ENCODE results near the gene SLC17A1. TPM values are rescaled to one million over a fixed set of nuclear protein-coding genes. Genes with fewer than 3 reads are reported as not detected.

Gene SLC17A1
- total and polyA plus RNA-seq, 10 of the 15 experiments (the other 5 are each of a cell fraction or from before 2014, with no cell fraction given): not detected

DNA sequence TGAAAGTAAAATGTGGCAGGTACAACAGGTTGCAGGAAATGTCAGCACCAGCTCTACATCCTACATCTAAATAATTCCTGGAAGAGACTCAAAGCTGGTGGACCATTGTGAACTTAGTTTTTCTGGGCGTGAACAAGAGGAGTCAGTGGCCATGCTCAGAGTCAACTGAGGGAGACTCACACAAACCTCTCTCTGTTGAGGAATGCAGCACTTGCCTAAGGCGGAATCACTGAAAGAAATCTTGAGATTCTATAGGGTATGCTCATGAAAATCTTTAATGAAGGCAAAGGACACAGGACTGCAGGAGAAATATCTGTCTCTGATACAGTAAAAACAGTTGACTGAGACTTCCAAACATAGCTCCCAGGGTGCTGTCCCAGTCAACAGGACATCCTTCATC is 54.8 kb downstream of the SLC17A1 start:
- Histone ChIP-seq H3K79me2 (ENCODE audit: control insufficient read depth, insufficient read depth, low read length) (no peaks in the 10 kb centered on the region), H3K4me1 (ENCODE audit: control insufficient read depth, insufficient read depth, low read length) (no peaks in the 10 kb centered on the region), H3K9me3 (replicated peaks; ENCODE audit: control insufficient read depth, insufficient read depth, low read length) (no peaks in the 10 kb centered on the region), H3K36me3 (ENCODE audit: control insufficient read depth in 2 of 2, insufficient read depth in 2 of 2, low read length in 1 of 2) (no peaks in the 10 kb centered on the region), H2AFZ (ENCODE audit: control insufficient read depth, low read depth, low read length) (no peak overlapping the region), H3K27me3 (replicated peaks in 1 of 2; ENCODE audit: control insufficient read depth in 2 of 2, insufficient read depth in 2 of 2, low read length in 1 of 2) (peaks cover 0 to 3% of the 10 kb centered on the region in 2 experiments; a peak in 2 of 4 replicates), H3K4me3 (no peak overlapping the region), H3K4me2 (ENCODE audit: control insufficient read depth, insufficient read depth) (no peak overlapping the region), H4K20me1 (ENCODE audit: control insufficient read depth, insufficient read depth) (no peaks in the 10 kb centered on the region), H3K27ac (ENCODE audit: control insufficient read depth, insufficient read depth) (no peak overlapping the region), H3K9ac (ENCODE audit: control insufficient read depth, insufficient read depth, low read length) (no peak overlapping the region)
- ChIA-PET SMC1A (ENCODE audit: uncharacterized antibody, unreplicated experiment) (no interaction called here), POLR2A (no interaction called here), CTCF (no interaction called here), RAD21 (ENCODE audit: unreplicated experiment) (no interaction called here)
- no peak for FAIRE-seq
- 38% methylated on average over 2 of the region's 2 CpGs for WGBS (ENCODE audit: insufficient coverage, insufficient replicate concordance, low lambda C conversion rate, missing lambda C conversion rate)
- no peak for ATAC-seq
- TF ChIP-seq IKZF1 (conservative IDR thresholded peaks at IDR 0.05): no peak
- TF ChIP-seq NR2C1 (IDR thresholded peaks at IDR 0.05): no peak
- TF ChIP-seq, protein P1, sequence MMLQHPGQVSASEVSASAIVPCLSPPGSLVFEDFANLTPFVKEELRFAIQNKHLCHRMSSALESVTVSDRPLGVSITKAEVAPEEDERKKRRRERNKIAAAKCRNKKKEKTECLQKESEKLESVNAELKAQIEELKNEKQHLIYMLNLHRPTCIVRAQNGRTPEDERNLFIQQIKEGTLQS (IDR thresholded peaks at IDR 0.05; ENCODE audit: borderline replicate concordance, extremely low read depth, low read depth, low read length): no peak
- TF ChIP-seq GATAD2B (conservative IDR thresholded peaks at IDR 0.05; ENCODE audit: low read depth): no peak
- TF ChIP-seq, protein P2, sequence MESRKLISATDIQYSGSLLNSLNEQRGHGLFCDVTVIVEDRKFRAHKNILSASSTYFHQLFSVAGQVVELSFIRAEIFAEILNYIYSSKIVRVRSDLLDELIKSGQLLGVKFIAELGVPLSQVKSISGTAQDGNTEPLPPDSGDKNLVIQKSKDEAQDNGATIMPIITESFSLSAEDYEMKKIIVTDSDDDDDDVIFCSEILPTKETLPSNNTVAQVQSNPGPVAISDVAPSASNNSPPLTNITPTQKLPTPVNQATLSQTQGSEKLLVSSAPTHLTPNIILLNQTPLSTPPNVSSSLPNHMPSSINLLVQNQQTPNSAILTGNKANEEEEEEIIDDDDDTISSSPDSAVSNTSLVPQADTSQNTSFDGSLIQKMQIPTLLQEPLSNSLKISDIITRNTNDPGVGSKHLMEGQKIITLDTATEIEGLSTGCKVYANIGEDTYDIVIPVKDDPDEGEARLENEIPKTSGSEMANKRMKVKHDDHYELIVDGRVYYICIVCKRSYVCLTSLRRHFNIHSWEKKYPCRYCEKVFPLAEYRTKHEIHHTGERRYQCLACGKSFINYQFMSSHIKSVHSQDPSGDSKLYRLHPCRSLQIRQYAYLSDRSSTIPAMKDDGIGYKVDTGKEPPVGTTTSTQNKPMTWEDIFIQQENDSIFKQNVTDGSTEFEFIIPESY (IDR thresholded peaks at IDR 0.05): no peak
- no peak for TF ChIP-seq PAX5 (IDR thresholded peaks at IDR 0.05; ENCODE audit: borderline replicate concordance, low read depth, low read length)
- TF ChIP-seq, protein P3, sequence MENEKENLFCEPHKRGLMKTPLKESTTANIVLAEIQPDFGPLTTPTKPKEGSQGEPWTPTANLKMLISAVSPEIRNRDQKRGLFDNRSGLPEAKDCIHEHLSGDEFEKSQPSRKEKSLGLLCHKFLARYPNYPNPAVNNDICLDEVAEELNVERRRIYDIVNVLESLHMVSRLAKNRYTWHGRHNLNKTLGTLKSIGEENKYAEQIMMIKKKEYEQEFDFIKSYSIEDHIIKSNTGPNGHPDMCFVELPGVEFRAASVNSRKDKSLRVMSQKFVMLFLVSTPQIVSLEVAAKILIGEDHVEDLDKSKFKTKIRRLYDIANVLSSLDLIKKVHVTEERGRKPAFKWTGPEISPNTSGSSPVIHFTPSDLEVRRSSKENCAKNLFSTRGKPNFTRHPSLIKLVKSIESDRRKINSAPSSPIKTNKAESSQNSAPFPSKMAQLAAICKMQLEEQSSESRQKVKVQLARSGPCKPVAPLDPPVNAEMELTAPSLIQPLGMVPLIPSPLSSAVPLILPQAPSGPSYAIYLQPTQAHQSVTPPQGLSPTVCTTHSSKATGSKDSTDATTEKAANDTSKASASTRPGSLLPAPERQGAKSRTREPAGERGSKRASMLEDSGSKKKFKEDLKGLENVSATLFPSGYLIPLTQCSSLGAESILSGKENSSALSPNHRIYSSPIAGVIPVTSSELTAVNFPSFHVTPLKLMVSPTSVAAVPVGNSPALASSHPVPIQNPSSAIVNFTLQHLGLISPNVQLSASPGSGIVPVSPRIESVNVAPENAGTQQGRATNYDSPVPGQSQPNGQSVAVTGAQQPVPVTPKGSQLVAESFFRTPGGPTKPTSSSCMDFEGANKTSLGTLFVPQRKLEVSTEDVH (IDR thresholded peaks at IDR 0.05; ENCODE audit: low read depth, partially characterized antibody): no peak
- no peak for TF ChIP-seq TCF12 (IDR thresholded peaks at IDR 0.05; ENCODE audit: low read depth, low read length)
- no peak for TF ChIP-seq SREBF2 (IDR thresholded peaks at IDR 0.05; ENCODE audit: low read length)
- TF ChIP-seq BACH1 (IDR thresholded peaks at IDR 0.05; ENCODE audit: borderline replicate concordance): no peak
- no peak for TF ChIP-seq ATF7 (IDR thresholded peaks at IDR 0.05; ENCODE audit: low read depth)
- no peak for TF ChIP-seq ESRRA (IDR thresholded peaks at IDR 0.05; ENCODE audit: low read length)
- no peak for TF ChIP-seq CBFB (IDR thresholded peaks at IDR 0.05; ENCODE audit: low read depth)
- TF ChIP-seq TARDBP (IDR thresholded peaks at IDR 0.05; ENCODE audit: borderline replicate concordance): no peak
- TF ChIP-seq ETV6 (conservative IDR thresholded peaks at IDR 0.05 in 1 of 2, IDR thresholded peaks at IDR 0.05 in 1 of 2; ENCODE audit: borderline replicate concordance in 1 of 2, low read depth in 1 of 2): no peak
- TF ChIP-seq TAF1 (IDR thresholded peaks at IDR 0.05; ENCODE audit: borderline replicate concordance, low read depth, low read length): no peak
- TF ChIP-seq, protein P4, sequence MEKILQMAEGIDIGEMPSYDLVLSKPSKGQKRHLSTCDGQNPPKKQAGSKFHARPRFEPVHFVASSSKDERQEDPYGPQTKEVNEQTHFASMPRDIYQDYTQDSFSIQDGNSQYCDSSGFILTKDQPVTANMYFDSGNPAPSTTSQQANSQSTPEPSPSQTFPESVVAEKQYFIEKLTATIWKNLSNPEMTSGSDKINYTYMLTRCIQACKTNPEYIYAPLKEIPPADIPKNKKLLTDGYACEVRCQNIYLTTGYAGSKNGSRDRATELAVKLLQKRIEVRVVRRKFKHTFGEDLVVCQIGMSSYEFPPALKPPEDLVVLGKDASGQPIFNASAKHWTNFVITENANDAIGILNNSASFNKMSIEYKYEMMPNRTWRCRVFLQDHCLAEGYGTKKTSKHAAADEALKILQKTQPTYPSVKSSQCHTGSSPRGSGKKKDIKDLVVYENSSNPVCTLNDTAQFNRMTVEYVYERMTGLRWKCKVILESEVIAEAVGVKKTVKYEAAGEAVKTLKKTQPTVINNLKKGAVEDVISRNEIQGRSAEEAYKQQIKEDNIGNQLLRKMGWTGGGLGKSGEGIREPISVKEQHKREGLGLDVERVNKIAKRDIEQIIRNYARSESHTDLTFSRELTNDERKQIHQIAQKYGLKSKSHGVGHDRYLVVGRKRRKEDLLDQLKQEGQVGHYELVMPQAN (conservative IDR thresholded peaks at IDR 0.05): no peak
- DNase-seq (ENCODE audit: low read depth, low spot score): no peak
- intact Hi-C loops (cut with micrococcal nuclease; ENCODE audit: unreplicated experiment) (no loop called here), in situ Hi-C loops (cut with MboI) (no loop called here)
- BruUV-seq (replicated peaks): no TSS peak

Measured in GM12878 (cell line).